ENCODE data around the gene TRAPPC12. TPM values are rescaled to one million over a fixed set of nuclear protein-coding genes. Genes with fewer than 3 reads are reported as not detected.

Gene TRAPPC12
- total RNA-seq, 2 experiments from 2014 or later: 106 to 116 TPM

GRCh38 chr2:3527886-3528785 lies 148.6 kb downstream of the TRAPPC12 start:
- no peak for ATAC-seq (ENCODE audit: low read depth)
- Mint-ChIP-seq H3K9me3 (no peaks in the 10 kb centered on the region), H3K27ac (no peak overlapping the region)

More at GRCh38 chr2:3527886-3528785, 148.6 kb downstream of the TRAPPC12 start:
- DNase-seq: no peak
- Mint-ChIP-seq H3K4me1 (no peaks in the 10 kb centered on the region), H3K4me3 (no peak overlapping the region), H3K36me3 (no peaks in the 10 kb centered on the region), H3K27me3 (no peaks in the 10 kb centered on the region)
- POLR2A ChIA-PET: no interaction called here

Other genes starting within 250 kb of the TRAPPC12 start
- 10 to 100 TPM; 31.0 to 34.6 TPM for gene EIPR1, start 1.9 kb upstream of the TRAPPC12 start, total RNA-seq
- gene ADI1, start 139.8 kb downstream of the TRAPPC12 start, total RNA-seq: 10 to 100 TPM; 16.6 to 19.5 TPM
- 10 to 100 TPM; 24.7 to 24.9 TPM for gene RNASEH1, start 178.6 kb downstream of the TRAPPC12 start, total RNA-seq
- gene RPS7, start 195.6 kb downstream of the TRAPPC12 start, total RNA-seq: 1,000 to 10,000 TPM; 1,215 to 1,237 TPM
- gene COLEC11, start 215.4 kb downstream of the TRAPPC12 start, total RNA-seq: under 1 TPM; 0.39 to 0.77 TPM